Endothelial cell (in vitro differentiated cells): Measurements from ENCODE around the gene TRIM66. TPM values are rescaled to one million over a fixed set of nuclear protein-coding genes. Genes with fewer than 3 reads are reported as not detected.
A peak's percentile ranks its signal among the peaks of the same experiment; 100 is the strongest.

Source experiments
- DNase-seq: peaks from one replicate; pipeline ENCODE4 v3.0.0; 2021; ENCODE audit warnings: low spot score
- H3K27ac Mint-ChIP-seq: one replicate; pipeline ENCODE4 v1.8.0; 2021; ENCODE audit warnings: mixed read lengths, inconsistent platforms; ENCODE audit not compliant: unreplicated experiment
- H3K27me3 Mint-ChIP-seq: one replicate; pipeline ENCODE4 v1.8.0; 2021; ENCODE audit warnings: mild to moderate bottlenecking, moderate library complexity, mixed read lengths, inconsistent platforms; ENCODE audit not compliant: unreplicated experiment
- H3K36me3 Mint-ChIP-seq: one replicate; pipeline ENCODE4 v1.8.0; 2021; ENCODE audit warnings: mild to moderate bottlenecking, low read depth, mixed read lengths, inconsistent platforms; ENCODE audit not compliant: unreplicated experiment
- H3K4me1 Mint-ChIP-seq: one replicate; pipeline ENCODE4 v1.8.0; 2021; ENCODE audit warnings: mild to moderate bottlenecking, mixed read lengths, inconsistent platforms; ENCODE audit not compliant: unreplicated experiment
- H3K4me3 Mint-ChIP-seq: one replicate; pipeline ENCODE4 v1.8.0; 2021; ENCODE audit warnings: mild to moderate bottlenecking, mixed read lengths, inconsistent platforms; ENCODE audit not compliant: unreplicated experiment
- H3K9me3 Mint-ChIP-seq: one replicate; pipeline ENCODE4 v1.8.0; 2021; ENCODE audit warnings: mixed read lengths, inconsistent platforms; ENCODE audit not compliant: unreplicated experiment
- total RNA-seq: library from RNA; stranded (reverse); fragmentation: NEBNext Ultra II Directional; extraction: Animal tissue kit (Norgen Biotek cat#: 25700); gene quantifications from one replicate; pipeline ENCODE4 v1.2.1, GENCODE V29; 2021; ENCODE audit not compliant: unreplicated experiment
- TF ChIP-seq, protein P1 (sequence below): fragments of 200-600 bp; sonication (generic); IDR thresholded peaks from one replicate; pipeline ENCODE4 v1.5.0; 2021; ENCODE audit warnings: antibody characterized with exemption; ENCODE audit not compliant: unreplicated experiment

The TRIM66 gene
- total RNA-seq, 1 donor from 2014 or later = 11.4 TPM

DNA sequence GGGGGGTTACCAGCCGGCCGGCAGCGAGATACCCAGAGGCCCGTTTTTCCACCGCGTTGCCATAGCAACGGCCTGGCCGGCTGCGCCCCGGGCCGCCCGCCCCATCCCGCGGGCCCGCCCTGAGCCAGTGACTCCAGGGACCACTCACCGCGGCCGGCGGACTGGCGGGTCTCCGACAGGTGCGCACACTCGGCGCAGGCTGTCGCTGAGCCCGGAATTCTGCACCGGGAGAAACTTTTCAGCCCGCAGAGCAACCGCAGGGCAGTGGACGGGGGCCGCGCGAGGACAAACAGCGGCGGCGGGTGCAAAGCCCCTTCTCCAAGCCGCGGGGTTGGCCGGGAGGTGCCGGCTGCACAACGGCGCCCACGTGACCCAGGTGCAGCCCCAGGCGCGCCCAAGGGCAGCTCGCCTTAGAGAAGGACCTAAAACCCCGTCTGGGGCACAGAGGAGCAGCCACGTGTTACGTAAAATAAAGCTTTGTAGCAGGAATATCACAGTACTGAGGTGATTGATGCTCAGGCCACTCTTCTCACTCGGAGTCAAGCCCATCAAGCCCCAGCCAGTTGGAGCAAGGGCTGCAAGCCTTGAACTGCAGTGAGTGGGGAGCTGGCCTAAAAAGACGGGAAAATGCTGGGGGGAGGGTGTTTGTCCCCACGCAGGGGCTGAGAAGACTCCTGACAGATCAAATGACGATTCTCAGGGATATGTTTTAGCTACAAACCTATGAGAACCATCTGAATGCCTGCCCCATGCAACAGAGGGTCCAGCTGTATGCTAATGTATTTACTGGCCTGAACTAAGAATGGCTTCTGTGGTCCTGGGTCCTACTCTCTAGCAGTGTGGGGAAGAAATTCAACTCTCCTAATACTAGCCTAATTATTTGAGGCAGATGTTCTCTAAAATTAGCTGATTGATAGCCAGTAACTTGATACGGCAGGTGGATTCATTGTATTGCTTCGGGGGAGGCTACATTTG, 88.2 kb downstream of the TRIM66 start, which contains the start of gene STK33:
Gene STK33 (minus strand): TSS at position 294 of the 975 bp plus-strand sequence. CDS start 119,323 bp downstream, outside the sequence.
- Mint-ChIP-seq H3K9me3 (no peaks in the 10 kb centered on the region), H3K4me3 (peak within 1 kb of the TSS; percentile 95), H3K36me3 (no peaks in the 10 kb centered on the region), H3K27me3 (peaks cover 3% of the 10 kb centered on the region), H3K4me1 (peaks cover 14% of the 10 kb centered on the region), H3K27ac (peak within 1 kb of the TSS; percentile 6)
- TF ChIP-seq, protein P1, sequence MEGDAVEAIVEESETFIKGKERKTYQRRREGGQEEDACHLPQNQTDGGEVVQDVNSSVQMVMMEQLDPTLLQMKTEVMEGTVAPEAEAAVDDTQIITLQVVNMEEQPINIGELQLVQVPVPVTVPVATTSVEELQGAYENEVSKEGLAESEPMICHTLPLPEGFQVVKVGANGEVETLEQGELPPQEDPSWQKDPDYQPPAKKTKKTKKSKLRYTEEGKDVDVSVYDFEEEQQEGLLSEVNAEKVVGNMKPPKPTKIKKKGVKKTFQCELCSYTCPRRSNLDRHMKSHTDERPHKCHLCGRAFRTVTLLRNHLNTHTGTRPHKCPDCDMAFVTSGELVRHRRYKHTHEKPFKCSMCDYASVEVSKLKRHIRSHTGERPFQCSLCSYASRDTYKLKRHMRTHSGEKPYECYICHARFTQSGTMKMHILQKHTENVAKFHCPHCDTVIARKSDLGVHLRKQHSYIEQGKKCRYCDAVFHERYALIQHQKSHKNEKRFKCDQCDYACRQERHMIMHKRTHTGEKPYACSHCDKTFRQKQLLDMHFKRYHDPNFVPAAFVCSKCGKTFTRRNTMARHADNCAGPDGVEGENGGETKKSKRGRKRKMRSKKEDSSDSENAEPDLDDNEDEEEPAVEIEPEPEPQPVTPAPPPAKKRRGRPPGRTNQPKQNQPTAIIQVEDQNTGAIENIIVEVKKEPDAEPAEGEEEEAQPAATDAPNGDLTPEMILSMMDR = no peak
- peak; percentile 65 for DNase-seq

DNA sequence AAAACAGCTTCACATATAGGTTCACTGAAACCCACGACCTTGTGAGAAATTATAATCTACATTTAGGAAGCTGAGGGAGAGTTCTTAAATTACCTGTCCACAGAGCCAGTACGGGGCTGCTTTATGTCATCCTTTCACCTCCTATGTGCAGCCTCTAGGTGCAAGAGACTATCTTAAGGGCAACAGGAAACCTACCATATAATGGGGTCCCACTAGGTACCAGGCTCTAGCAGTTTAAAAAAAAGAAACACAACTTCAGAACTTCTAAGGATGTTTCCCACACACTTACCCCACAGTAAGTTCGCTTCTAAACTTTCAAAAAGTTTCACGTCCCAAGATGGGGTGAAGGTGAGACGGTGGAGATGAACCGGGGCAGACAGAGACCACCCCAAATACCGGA, 89.0 kb downstream of the TRIM66 start:
- H3K9me3 Mint-ChIP-seq = no peaks in the 10 kb centered on the region
- TF ChIP-seq, protein P1 = no peak
- peaks cover 3% of the 10 kb centered on the region for H3K27me3 Mint-ChIP-seq
- H3K27ac Mint-ChIP-seq = peak overlapping the region; percentile 6
- H3K36me3 Mint-ChIP-seq = no peaks in the 10 kb centered on the region
- peak overlapping the region; percentile 95 for H3K4me3 Mint-ChIP-seq
- peaks cover 14% of the 10 kb centered on the region for H3K4me1 Mint-ChIP-seq
- no peak for DNase-seq

DNA sequence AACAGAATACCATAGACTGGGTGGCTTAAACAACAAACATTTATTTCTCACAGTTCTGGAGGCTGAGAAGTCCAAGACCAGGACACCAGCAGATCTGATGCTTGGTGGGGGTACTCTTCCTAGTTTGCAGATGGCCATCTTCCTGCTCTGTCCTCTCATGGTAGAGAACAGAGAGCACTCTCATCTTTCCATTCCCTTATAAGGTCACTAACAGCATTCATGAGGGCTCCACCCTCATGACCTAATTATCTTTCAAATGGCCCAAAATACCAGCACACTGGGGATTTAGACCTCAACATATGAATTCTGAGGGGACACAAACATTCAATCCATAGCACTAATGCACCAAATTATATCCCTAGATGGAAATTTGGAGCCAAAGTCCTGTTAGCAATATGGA, 94.5 kb downstream of the TRIM66 start:
- H3K9me3 Mint-ChIP-seq = no peaks in the 10 kb centered on the region
- peaks cover 11% of the 10 kb centered on the region for H3K4me1 Mint-ChIP-seq
- H3K27me3 Mint-ChIP-seq = peaks cover 2% of the 10 kb centered on the region
- no peaks in the 10 kb centered on the region for H3K36me3 Mint-ChIP-seq
- no peak for DNase-seq
- no peak overlapping the region for H3K4me3 Mint-ChIP-seq
- no peak overlapping the region for H3K27ac Mint-ChIP-seq
- TF ChIP-seq, protein P1 = no peak

DNA sequence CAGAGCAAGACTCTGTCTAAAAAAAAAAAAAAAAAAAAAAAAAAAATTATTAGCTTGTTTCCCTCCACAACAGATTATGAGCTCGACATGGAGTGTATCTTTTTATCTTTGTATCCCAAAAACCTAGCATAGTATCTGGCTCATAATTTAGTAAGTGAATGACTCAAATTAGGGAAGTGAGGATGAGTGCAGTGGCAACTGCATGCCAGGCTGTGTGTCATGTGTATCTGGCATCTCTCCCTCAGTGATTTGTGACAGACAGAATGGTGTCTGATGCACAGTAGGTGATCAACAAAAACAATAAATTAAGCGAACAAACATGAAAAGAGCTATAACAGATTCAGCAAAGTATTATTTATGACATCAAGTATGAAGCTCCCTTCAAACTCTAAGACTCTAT, 95.7 kb downstream of the TRIM66 start:
- Mint-ChIP-seq H3K4me3 (no peak overlapping the region), H3K27ac (no peak overlapping the region), H3K27me3 (peaks cover 2% of the 10 kb centered on the region), H3K9me3 (no peaks in the 10 kb centered on the region), H3K4me1 (peaks cover 13% of the 10 kb centered on the region), H3K36me3 (no peaks in the 10 kb centered on the region)
- no peak for DNase-seq
- TF ChIP-seq, protein P1 = no peak

DNA sequence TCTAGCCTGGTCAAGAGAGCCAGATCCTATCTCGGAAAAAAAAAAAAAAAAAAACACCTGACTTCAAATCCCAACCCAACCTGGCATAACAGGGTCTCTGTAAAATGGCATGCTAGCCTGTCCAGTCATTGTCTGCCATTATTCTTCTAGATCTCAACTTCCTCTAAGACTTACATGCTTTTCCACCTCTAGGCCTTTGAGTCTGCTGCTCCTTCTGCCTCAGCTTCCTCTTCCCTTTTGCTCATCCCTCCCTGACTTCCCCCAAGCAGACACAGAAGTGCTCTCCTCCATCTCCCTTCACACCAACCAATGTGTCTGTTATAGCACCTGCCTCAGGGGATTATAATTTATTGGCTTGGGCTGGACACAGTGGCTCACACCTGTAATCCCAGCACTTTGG, 96.3 kb downstream of the TRIM66 start:
- TF ChIP-seq, protein P1 = no peak
- Mint-ChIP-seq H3K27me3 (peaks cover 2% of the 10 kb centered on the region), H3K27ac (no peak overlapping the region), H3K9me3 (no peaks in the 10 kb centered on the region), H3K4me3 (no peak overlapping the region), H3K4me1 (peaks cover 13% of the 10 kb centered on the region), H3K36me3 (no peaks in the 10 kb centered on the region)
- no peak for DNase-seq
